Nephron progenitor cell (in vitro differentiated cells): ENCODE data around the gene ZP3.

ENCODE experiments used
- DNase-seq: peaks from one replicate; pipeline ENCODE4 v3.0.0; 2021
- H3K27ac Mint-ChIP-seq: 2 replicates; pipeline ENCODE4 v1.8.0; 2021; ENCODE audit warnings: mild to moderate bottlenecking, moderate library complexity, mixed read lengths
- H3K27me3 Mint-ChIP-seq: 2 replicates; pipeline ENCODE4 v1.8.0; 2021; ENCODE audit warnings: mild to moderate bottlenecking, low read depth, mixed read lengths; ENCODE audit not compliant: poor library complexity
- H3K36me3 Mint-ChIP-seq: 2 replicates; pipeline ENCODE4 v1.8.0; 2021; ENCODE audit warnings: low read depth, mixed read lengths
- H3K4me1 Mint-ChIP-seq: 2 replicates; pipeline ENCODE4 v1.8.0; 2021; ENCODE audit warnings: mixed read lengths
- H3K4me3 Mint-ChIP-seq: 2 replicates; pipeline ENCODE4 v1.8.0; 2021; ENCODE audit warnings: mild to moderate bottlenecking, moderate library complexity, mixed read lengths
- H3K9me3 Mint-ChIP-seq: 2 replicates; pipeline ENCODE4 v1.8.0; 2021; ENCODE audit warnings: mild to moderate bottlenecking, moderate library complexity, mixed read lengths
- CTCF ChIP-seq: fragments of 200-600 bp; sonication (generic); IDR thresholded peaks from 2 replicates; pipeline ENCODE4 v1.5.0; 2021; ENCODE audit warnings: antibody characterized with exemption

The ZP3 gene

GRCh38 chr7:76424413-76425111 is at the start of gene ZP3:
Gene ZP3 (plus strand): TSS chr7:76424950. CDS start chr7:76424965, 15 bp downstream.
- Mint-ChIP-seq H3K36me3 (no peaks in the 10 kb centered on the region), H3K4me1 (peaks cover 17% of the 10 kb centered on the region), H3K27me3 (peaks cover 17% of the 10 kb centered on the region), H3K27ac (peak within 1 kb of the TSS; percentile 78), H3K4me3 (peak within 1 kb of the TSS; percentile 8), H3K9me3 (no peaks in the 10 kb centered on the region)
- no peak for DNase-seq
- no peak for TF ChIP-seq CTCF

GRCh38 chr7:76375251-76375650 is 49.5 kb upstream of the ZP3 start:
- TF ChIP-seq CTCF, result no peak
- no peak for DNase-seq
- H3K4me3 Mint-ChIP-seq, result no peak overlapping the region
- peaks cover 8% of the 10 kb centered on the region for H3K27me3 Mint-ChIP-seq
- H3K4me1 Mint-ChIP-seq, result peaks cover 36% of the 10 kb centered on the region
- no peaks in the 10 kb centered on the region for H3K36me3 Mint-ChIP-seq
- H3K9me3 Mint-ChIP-seq, result no peaks in the 10 kb centered on the region
- H3K27ac Mint-ChIP-seq, result no peak overlapping the region

- Mint-ChIP-seq H3K4me3 (no peak overlapping the region), H3K27me3 (peaks cover 8% of the 10 kb centered on the region), H3K4me1 (peaks cover 31% of the 10 kb centered on the region), H3K36me3 (no peaks in the 10 kb centered on the region), H3K27ac (no peak overlapping the region), H3K9me3 (no peaks in the 10 kb centered on the region)
- no peak for TF ChIP-seq CTCF
- no peak for DNase-seq
These were observed 47.4 kb upstream of the ZP3 start for GRCh38 chr7:76377186-76377918.

- Mint-ChIP-seq H3K27me3 (peaks cover 3% of the 10 kb centered on the region), H3K27ac (peak overlapping the region; percentile 83), H3K9me3 (no peaks in the 10 kb centered on the region), H3K36me3 (no peaks in the 10 kb centered on the region), H3K4me3 (peak overlapping the region; percentile 78), H3K4me1 (peaks cover 11% of the 10 kb centered on the region)
- no peak for DNase-seq
- no peak for TF ChIP-seq CTCF
These were observed 44.2 kb upstream of the ZP3 start for GRCh38 chr7:76380623-76380966.

- Mint-ChIP-seq H3K4me3 (no peak overlapping the region), H3K27me3 (peaks cover 3% of the 10 kb centered on the region), H3K9me3 (no peaks in the 10 kb centered on the region), H3K27ac (no peak overlapping the region), H3K36me3 (no peaks in the 10 kb centered on the region), H3K4me1 (peaks cover 11% of the 10 kb centered on the region)
- no peak for DNase-seq
- no peak for TF ChIP-seq CTCF
These were observed 42.9 kb upstream of the ZP3 start for GRCh38 chr7:76381814-76382213.
